HG03439 (cell line): ENCODE data around the gene ATG7.
"Not testable (repeated sequence)": the region's sequence is repeated elsewhere in the genome, so short reads cannot be mapped to it uniquely, and the experiment has no call there.

Experiments
- ATAC-seq: cut with Tn5 transposase; IDR thresholded peaks from one replicate; pipeline ENCODE4 v1.9.1; 2021; ENCODE audit warnings: mild to moderate bottlenecking, moderate library complexity; ENCODE audit not compliant: unreplicated experiment

The ATG7 gene

GRCh38 chr3:11251807-11252176, 20.4 kb upstream of the ATG7 start:
- no peak for ATAC-seq

GRCh38 chr3:11254876-11255275, 17.3 kb upstream of the ATG7 start:
- no peak for ATAC-seq

GRCh38 chr3:11255537-11255936, 16.7 kb upstream of the ATG7 start:
- ATAC-seq, result not testable (repeated sequence)

GRCh38 chr3:11258958-11259357, 13.2 kb upstream of the ATG7 start:
- no peak for ATAC-seq

- no peak for ATAC-seq
Measured at GRCh38 chr3:11260460-11260859, 11.7 kb upstream of the ATG7 start.

GRCh38 chr3:11269007-11269406, 3.2 kb upstream of the ATG7 start:
- no peak for ATAC-seq

GRCh38 chr3:11272906-11273574, 843 bp downstream of the ATG7 start:
- no peak for ATAC-seq

- ATAC-seq, result no peak
Measured at GRCh38 chr3:11273891-11274291, 1.7 kb downstream of the ATG7 start.

- no peak for ATAC-seq
Measured at GRCh38 chr3:11274566-11275142, 2.5 kb downstream of the ATG7 start.

GRCh38 chr3:11275926-11276325, 3.7 kb downstream of the ATG7 start:
- ATAC-seq, result no peak

- no peak for ATAC-seq
Measured at GRCh38 chr3:11276901-11277300, 4.7 kb downstream of the ATG7 start.

GRCh38 chr3:11282250-11283138, 10.3 kb downstream of the ATG7 start:
- ATAC-seq, result no peak

- no peak for ATAC-seq
Measured at GRCh38 chr3:11283139-11283475, 10.9 kb downstream of the ATG7 start.

- no peak for ATAC-seq
Measured at GRCh38 chr3:11284011-11284410, 11.8 kb downstream of the ATG7 start.

GRCh38 chr3:11285471-11285870, 13.3 kb downstream of the ATG7 start:
- no peak for ATAC-seq

GRCh38 chr3:11287404-11287803, 15.2 kb downstream of the ATG7 start:
- no peak for ATAC-seq

- ATAC-seq, result no peak
Measured at GRCh38 chr3:11288021-11288491, 15.9 kb downstream of the ATG7 start.

- peak; percentile 55 for ATAC-seq
Measured at GRCh38 chr3:11288786-11289637, 16.8 kb downstream of the ATG7 start.

GRCh38 chr3:11289864-11290263, 17.7 kb downstream of the ATG7 start:
- ATAC-seq, result no peak

- no peak for ATAC-seq
Measured at GRCh38 chr3:11290743-11291680, 18.8 kb downstream of the ATG7 start.
